Kidney epithelial cell (primary cell): ENCODE data around the gene APLF. TPM values are rescaled to one million over a fixed set of nuclear protein-coding genes. Genes with fewer than 3 reads are reported as not detected.

Experiments
- DNase-seq: peaks from one replicate; pipeline ENCODE4 v3.0.0-alpha.2; 2010; ENCODE audit warnings: low read depth
- H3K27me3 ChIP-seq: 2 replicates; pipeline ENCODE4 v1.6.0; 2011; ENCODE audit warnings: low read length; ENCODE audit not compliant: control insufficient read depth, insufficient read depth
- H3K36me3 ChIP-seq: 2 replicates; pipeline ENCODE4 v1.5.1; 2011; ENCODE audit warnings: low read length; ENCODE audit not compliant: control insufficient read depth, insufficient read depth
- H3K4me3 ChIP-seq: 2 replicates; pipeline ENCODE4 v1.5.1; 2011; ENCODE audit warnings: low read depth, mild to moderate bottlenecking, control low read depth, low read length
- total RNA-seq: library from RNA; depleted of rRNA; stranded (reverse); fragments of >200 nt; gene quantifications from 2 replicates; pipeline ENCODE4 v1.2.3, GENCODE V29; 2015
- TF ChIP-seq, protein P1 (sequence below): IDR thresholded peaks from 2 replicates; pipeline ENCODE4 v1.5.1; 2011; ENCODE audit warnings: mild to moderate bottlenecking, moderate library complexity, low read length, control low read depth, inconsistent platforms; ENCODE audit not compliant: insufficient read depth, poor library complexity, severe bottlenecking

The APLF gene
- total RNA-seq, 1 donor from 2014 or later: 5.1 TPM

DNA sequence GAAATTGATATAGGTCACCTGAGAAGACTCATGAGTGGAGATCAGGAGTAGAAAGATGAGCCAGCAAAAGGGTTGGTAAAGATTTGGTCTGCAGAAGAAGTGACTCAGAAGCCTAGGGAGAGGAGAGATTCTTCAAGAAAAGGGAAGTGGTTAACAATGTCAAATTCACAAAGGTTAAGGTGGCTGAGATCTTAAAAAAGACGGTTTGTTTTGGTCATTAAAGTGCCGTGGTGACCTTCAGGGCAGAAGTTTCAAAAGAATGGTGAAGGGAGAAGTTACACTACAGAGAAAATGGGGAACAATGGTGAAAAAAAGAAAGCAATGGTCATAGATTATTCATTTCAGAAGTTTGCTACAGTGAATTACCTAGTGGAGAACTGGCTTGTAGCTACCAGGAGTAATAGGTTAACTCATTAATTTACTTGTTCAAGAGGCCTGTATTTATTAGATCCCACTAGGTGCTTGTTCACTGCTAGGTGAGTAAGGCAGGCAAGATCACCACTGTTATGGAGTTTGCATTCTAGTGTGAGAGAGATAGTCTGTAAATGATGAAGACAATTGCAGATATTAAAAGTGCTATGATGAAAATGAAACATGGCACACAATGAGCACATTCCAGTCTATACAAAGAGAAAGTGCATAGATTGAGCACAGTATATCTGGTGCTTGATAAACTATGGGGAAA lies 43.3 kb upstream of the APLF start:
- no peaks in the 10 kb centered on the region for H3K27me3 ChIP-seq
- no peak overlapping the region for H3K4me3 ChIP-seq
- TF ChIP-seq, protein P1, sequence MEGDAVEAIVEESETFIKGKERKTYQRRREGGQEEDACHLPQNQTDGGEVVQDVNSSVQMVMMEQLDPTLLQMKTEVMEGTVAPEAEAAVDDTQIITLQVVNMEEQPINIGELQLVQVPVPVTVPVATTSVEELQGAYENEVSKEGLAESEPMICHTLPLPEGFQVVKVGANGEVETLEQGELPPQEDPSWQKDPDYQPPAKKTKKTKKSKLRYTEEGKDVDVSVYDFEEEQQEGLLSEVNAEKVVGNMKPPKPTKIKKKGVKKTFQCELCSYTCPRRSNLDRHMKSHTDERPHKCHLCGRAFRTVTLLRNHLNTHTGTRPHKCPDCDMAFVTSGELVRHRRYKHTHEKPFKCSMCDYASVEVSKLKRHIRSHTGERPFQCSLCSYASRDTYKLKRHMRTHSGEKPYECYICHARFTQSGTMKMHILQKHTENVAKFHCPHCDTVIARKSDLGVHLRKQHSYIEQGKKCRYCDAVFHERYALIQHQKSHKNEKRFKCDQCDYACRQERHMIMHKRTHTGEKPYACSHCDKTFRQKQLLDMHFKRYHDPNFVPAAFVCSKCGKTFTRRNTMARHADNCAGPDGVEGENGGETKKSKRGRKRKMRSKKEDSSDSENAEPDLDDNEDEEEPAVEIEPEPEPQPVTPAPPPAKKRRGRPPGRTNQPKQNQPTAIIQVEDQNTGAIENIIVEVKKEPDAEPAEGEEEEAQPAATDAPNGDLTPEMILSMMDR: no peak
- no peaks in the 10 kb centered on the region for H3K36me3 ChIP-seq
- DNase-seq: no peak

DNA sequence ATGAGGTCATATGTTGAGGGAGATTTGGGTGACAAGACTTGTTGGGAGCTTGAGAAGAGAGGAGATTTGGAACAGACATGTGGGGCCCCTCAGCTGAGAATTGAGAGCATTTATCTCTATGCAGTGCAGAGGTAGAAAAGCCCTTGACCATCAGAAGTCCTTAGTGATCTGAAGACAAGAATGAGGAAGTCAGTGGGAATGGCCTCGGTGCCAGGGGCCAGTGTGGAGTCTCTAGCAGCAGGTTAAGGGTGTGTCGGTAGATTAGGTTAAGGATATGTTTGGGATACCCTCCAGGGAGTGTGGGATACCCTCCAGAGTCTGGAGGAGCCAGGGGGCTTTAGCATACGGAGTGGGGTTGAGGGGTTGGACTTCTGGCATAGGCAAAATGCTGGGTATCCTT lies 41.9 kb upstream of the APLF start:
- Histone ChIP-seq H3K27me3 (no peaks in the 10 kb centered on the region), H3K36me3 (no peaks in the 10 kb centered on the region), H3K4me3 (no peak overlapping the region)
- TF ChIP-seq, protein P1: no peak
- no peak for DNase-seq

DNA sequence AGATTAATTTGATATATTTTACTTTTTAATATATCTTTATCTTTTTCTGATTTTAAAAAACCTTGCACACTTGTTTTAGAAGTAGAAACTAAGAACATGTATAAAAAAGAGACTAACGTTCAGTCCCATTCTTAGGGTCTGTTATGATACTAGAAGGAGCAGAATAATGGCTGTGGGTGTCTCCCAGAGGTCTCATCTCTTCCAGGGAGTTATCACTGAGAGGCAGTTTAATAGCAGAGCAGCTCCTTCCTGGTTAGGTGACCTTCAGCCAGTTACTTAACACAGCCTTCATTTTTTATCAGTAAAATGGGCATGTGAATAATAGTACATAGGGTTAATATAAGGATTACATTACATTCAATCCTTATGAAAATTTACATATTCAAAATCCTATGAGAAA lies 40.9 kb upstream of the APLF start:
- no peak overlapping the region for H3K4me3 ChIP-seq
- H3K36me3 ChIP-seq: no peaks in the 10 kb centered on the region
- no peaks in the 10 kb centered on the region for H3K27me3 ChIP-seq
- no peak for DNase-seq
- TF ChIP-seq, protein P1: no peak

DNA sequence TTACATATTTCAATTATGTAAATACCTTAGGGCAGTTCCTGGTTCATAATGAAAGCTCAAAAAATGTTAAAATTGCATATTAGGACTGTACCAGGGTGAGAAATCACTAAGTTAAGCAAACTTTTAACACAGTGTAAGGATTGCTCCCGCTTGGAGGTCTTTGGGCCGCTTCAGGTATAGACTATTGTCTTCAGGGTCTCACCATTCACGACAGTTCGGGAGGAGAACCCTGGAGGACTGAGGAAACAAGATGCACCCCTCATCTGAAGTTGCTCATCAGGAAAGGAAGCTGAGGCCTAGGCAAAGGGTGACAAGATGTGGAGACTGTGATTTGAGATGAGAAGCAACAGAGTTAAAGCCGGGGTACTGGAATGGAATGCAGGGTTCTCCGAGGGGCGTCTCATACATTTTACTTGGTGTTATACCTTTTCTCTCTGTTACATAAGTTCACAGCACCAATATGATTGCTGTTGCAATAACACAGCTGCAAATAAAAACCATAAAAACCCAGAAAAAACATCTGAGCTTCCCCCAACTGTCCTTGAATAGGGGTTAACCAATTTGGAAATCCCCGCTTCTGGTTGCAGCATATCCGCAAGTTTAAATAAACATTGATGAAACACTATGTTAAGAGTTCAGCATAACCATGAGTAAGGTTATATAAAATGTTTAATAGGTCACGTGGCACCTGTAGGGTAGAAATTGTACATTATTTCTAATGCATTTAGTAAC lies 40.4 kb upstream of the APLF start:
- H3K4me3 ChIP-seq: no peak overlapping the region
- no peak for DNase-seq
- H3K36me3 ChIP-seq: no peaks in the 10 kb centered on the region
- peaks cover 2% of the 10 kb centered on the region for H3K27me3 ChIP-seq
- TF ChIP-seq, protein P1: no peak

DNA sequence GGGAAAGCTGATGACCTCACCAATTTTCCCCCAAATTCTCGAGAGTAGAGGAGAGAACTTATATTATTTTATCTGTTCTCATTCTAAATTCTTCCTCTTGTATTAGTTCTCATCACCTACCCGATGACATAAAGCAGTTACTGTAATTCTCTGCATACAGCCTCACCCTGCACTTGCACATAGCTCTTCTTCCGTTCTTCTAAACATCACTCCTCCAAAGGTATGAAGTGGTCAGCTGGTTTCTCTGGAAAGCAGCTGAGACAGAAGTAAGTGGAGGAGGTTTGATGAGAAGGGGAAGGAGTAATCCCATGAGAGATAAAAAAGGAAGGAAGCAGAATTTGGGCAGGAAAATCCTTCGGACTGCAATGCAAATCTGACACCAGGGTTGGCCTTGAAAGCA lies 39.3 kb upstream of the APLF start:
- Histone ChIP-seq H3K27me3 (peaks cover 2% of the 10 kb centered on the region), H3K4me3 (no peak overlapping the region), H3K36me3 (no peaks in the 10 kb centered on the region)
- TF ChIP-seq, protein P1: no peak
- DNase-seq: no peak
